IPS-NIHi11 (cell line): ENCODE results near the gene NUBPL.
"Not testable (repeated sequence)": the region's sequence is repeated elsewhere in the genome, so short reads cannot be mapped to it uniquely, and the experiment has no call there.

ENCODE experiments used
- DNase-seq: peaks from one replicate; pipeline ENCODE4 v3.0.0; 2012; ENCODE audit warnings: mixed read lengths, low spot score

NUBPL gene

GRCh38 chr14:31880935-31881334, 319.7 kb downstream of the NUBPL start:
- DNase-seq: peak; percentile 10

- DNase-seq: no peak
Measured at GRCh38 chr14:31881531-31882310, 320.5 kb downstream of the NUBPL start.

- DNase-seq: no peak
Measured at GRCh38 chr14:31884238-31884637, 323.0 kb downstream of the NUBPL start.

- no peak for DNase-seq
Measured at GRCh38 chr14:31884776-31885379, 323.7 kb downstream of the NUBPL start.

GRCh38 chr14:31886156-31886835, 325.1 kb downstream of the NUBPL start:
- DNase-seq: no peak

GRCh38 chr14:31887929-31888580, 326.9 kb downstream of the NUBPL start:
- DNase-seq: no peak

- DNase-seq: no peak
Measured at GRCh38 chr14:31889297-31889696, 328.1 kb downstream of the NUBPL start.

GRCh38 chr14:31890202-31890601, 329.0 kb downstream of the NUBPL start:
- not testable (repeated sequence) for DNase-seq

GRCh38 chr14:31893221-31893757, 332.1 kb downstream of the NUBPL start:
- DNase-seq: peak; percentile 20

GRCh38 chr14:31894351-31894750, 333.1 kb downstream of the NUBPL start:
- no peak for DNase-seq

GRCh38 chr14:31895206-31895605, 334.0 kb downstream of the NUBPL start:
- DNase-seq: no peak

- no peak for DNase-seq
Measured at GRCh38 chr14:31895646-31896045, 334.4 kb downstream of the NUBPL start.

- DNase-seq: no peak
Measured at GRCh38 chr14:31897581-31898186, 336.5 kb downstream of the NUBPL start.

GRCh38 chr14:31898838-31899528, 337.8 kb downstream of the NUBPL start:
- DNase-seq: no peak

- peak; percentile 35 for DNase-seq
Measured at GRCh38 chr14:31902002-31902401, 340.8 kb downstream of the NUBPL start.

GRCh38 chr14:31902945-31903646, 341.9 kb downstream of the NUBPL start:
- DNase-seq: no peak

- no peak for DNase-seq
Measured at GRCh38 chr14:31909977-31910376, 348.8 kb downstream of the NUBPL start.
